GM18507 (cell line): Measurements from ENCODE around the gene SEL1L.

Source experiments
- DNase-seq: peaks from one replicate; pipeline ENCODE4 v3.0.0; 2011; ENCODE audit warnings: low read depth; ENCODE audit not compliant: insufficient read length; ENCODE audit errors: extremely low spot score
- FAIRE-seq: peaks from 2 replicates; lab custom pipeline; 2011; peaks lifted over from hg19 to GRCh38; lab: Jason Lieb, UNC

The SEL1L gene

DNA sequence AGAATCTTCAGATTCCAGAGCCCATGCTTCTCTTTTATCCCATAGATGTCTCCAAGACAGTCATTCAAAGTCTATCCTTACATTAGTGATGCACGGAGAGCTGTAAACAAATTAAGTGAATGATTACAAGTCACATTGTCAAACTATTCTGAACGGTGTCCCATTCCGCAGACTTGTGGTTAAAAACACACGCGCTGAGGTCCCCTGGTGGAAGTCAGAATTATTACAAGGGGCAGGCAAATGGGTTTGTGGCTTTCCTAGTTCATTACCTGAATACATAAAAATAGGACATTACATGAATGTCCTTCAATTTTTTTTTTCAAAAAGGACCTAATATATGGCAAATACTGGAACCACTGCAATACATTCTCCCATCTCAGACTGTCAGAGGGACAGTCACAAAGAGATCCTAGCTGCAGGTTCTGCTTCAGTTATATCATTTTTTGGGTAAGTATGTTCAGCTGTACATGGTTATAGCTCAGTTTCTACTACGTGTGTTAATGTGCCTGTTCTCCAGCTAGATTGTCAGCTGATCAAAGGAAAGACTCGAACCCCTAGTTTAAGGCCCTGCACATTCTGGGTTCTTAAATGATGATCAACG, 80.4 kb downstream of the SEL1L start:
- peak; percentile 94 for FAIRE-seq
- no peak for DNase-seq

DNA sequence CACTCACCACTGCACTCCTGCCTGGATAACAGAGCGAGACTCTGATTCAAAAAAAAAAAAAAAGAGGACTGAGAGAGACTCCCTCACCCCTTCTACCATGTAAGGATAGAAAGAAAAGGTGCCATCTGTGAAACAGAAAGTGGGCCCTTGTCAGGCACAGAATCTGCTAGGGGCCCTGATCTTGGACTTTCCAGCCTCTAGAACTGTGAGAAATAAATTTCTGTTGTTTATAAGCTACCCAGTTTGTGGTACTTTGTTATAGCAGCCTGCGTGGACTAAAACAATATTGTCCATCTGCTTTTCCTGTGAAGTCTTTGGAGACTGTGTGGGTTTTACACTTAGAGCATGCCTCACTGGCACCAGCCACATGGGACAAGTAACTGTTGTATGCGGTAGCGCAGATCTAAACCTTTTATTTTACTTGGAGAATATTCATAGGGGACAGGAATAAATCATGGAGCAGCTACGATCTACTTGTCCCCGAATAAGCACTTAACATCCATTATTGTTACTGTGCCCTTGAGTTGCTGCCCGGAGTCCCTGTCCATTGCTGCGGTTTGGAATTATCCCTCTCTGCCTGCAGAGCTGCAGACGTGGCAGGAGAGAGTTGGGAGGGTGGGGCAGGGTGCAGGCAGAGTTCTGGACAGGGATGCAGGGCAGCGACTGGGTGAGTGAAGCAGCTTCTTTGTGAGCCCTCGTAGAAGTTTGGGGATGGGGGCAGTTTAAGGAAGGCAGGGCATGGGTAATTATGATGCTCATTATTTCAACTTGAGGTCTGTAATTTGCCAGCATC, 81.1 kb downstream of the SEL1L start:
- DNase-seq (no peak), FAIRE-seq (no peak)

DNA sequence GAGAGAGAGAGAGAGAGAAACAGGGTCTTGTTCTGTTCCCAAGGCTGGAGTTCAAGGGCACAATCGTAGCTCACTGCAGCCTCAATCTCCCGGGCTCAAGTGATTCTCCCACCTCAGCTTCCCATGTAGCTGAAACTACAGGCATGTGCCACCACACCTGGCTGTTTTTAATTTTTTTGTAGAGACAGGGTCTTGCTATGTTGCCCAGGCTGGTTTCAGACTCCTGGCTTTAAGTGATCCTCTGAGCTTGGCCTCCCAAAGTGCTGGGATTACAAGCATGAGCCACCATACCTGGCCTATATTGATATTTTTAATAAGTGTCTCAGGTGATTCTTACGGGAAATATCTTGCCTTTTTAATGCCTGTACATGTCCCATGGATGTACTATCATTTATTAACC, 82.7 kb downstream of the SEL1L start:
- FAIRE-seq = no peak
- DNase-seq = no peak

DNA sequence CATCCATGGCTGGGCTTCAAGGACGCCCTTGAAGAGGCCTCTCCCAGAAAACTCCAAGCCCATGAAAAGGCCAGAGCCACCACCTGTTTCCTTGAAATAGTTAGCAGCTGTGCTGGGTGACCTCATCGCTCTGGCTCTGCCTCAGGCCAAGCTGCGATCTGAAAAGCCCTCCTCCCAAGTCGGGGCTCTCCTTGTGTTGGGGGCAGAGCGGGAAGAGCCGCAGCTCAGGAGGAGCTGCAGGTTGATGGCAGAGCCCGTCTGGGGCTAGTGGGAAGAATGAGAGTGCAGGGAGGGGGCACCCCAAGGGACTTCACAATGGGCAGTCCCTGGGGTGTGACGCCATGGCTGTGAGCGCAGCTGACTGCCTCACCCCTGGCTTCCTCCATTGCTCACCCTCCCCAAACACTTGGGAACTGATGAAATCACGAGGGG, 83.5 kb downstream of the SEL1L start:
- FAIRE-seq (no peak), DNase-seq (no peak)

DNA sequence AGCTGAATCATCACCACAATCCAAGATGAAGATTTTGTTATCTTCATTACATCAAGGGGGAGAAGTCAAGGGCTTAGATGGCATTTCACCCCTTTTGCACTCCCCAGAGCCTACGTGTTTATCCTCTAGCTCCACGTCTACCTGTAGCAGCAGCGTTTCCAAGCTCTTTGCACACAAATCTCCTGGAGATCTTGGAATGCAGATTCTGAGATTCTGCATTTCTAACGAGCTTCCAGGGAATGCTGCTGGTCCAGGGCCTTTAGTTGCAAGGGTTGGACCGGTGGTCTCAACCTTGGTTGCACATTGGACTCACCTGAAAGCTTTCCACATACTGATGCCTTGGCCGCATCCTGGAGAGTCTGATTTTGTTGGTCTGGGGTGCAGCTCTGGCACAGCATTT, 84.1 kb downstream of the SEL1L start:
- DNase-seq = no peak
- no peak for FAIRE-seq

DNA sequence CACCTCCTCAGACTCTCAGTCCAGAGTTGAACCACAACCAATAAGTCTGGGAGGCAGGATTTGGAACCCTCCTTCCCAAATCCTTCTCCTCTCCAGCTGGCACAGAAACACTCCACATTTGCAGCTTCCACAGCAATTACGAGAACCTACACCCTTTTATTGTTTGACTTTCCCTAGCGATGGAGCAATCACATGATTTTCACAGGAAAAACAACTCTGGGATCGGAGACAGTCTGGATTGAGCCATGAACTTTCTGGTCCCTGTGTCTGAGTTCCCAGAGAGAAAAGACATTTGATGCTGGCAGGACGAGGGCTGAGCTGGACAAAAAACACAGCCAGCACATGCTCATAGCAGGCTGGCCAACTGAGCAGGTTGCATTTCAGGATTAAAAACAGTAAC, 84.5 kb downstream of the SEL1L start:
- FAIRE-seq (no peak), DNase-seq (no peak)

DNA sequence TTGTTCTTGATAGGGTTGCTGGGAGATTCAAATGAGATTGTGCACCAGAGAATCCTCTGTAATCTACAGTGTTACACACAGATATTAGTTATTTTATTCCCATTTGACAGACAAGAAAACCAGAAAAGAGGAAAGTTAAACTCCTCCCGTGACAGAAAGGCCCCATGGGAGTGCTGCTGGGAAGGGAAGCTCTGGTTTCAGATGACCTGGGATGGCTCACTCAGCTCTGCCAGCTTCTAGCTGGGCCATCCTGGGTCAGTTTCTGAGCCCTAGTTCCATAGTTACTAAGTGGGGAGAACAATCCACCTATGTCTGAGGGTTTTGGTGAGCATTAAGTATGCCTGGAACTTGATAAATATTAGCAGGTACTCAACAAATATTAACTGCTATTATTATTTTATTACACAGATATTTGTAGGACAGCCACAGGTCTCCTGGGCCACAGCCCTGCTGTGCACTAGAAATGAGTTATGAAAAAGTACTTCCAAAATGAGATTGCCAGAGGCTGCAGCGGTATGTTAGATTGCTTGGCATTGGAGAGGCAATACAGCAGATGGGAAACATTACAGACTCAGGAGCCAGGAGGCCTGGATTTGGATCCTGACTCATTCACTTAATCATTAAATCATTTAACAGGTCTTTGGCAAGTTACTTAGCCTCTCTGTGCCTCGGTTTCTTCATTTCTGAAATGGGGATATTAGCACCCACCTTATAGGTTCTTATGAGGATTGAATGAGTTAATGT, 86.5 kb downstream of the SEL1L start:
- no peak for DNase-seq
- no peak for FAIRE-seq

DNA sequence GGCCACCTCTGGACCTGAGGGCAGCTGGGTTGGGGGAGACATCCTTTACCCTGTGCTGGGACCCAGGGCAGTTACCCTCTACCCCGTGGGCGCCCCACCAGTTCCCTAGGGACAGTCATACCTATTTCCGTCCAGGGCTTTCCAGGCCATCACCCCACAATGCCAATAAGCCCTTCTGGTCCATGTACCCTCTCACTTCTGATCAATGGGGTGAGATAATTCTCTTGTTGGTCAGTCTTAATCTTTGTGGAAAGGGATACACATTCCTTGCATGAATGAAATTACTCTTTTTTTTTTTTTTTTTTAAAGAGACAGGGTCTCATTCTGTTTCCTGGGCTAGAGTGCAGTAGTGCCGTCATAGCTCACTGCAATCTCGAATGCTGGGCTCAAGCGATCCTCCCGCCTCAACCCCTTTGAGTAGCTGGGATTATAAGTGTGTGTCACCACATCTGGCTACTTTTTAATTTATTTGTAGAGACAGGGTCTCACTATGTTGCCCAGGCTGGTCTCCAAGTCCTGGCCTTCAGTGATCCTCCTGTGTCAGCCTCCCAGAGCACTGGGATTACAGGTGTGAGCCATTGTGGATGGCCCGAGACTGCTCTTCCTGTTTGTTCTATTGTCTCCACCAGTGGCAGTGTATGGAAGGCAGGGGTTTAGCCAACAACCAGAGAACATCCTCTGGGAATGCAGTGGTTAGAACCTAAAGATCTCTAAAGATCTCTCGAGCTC, 87.2 kb downstream of the SEL1L start:
- DNase-seq = no peak
- no peak for FAIRE-seq

DNA sequence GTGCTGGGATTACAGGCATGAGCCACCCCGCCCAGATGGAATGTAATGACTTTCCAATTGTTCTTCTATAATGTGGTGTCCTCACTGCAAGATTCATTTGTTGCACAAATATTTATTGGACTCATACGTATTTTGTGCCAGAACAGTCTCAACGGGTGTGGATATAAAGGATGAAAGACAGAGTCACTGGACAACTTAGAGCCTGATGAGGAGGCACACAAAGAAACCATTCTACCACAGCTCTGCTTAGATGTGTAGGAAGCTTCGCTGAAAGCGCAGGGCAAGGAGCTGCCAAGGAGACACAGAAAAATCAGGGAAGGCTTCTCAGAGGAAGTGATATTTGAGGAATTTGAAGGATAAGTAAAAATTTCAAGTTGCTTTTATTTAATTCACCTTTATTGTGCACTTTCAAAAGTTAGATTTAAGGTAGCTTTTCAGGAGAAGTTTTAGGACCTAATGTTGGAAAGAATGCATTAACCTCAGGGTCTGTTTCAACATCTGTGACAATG, 92.0 kb downstream of the SEL1L start:
- FAIRE-seq (no peak), DNase-seq (no peak)

DNA sequence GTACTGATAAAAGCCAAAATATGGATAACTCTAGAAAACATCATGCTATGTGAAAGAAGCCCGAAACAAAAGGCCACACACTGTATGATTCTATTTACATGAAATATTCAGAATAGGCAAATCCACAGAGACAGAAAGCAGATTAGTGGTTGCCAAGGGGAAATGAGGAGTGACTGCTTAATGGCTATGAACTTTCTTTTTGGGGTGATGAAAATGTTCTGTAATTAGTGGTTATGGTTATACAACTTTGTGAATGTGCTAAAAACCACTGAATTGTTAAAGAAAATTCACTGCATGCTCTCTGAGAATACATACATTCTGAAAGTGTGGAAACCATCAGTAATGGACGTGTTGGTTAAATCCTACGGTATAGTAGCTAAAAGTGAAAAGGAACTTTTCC, 93.6 kb downstream of the SEL1L start:
- no peak for FAIRE-seq
- no peak for DNase-seq

DNA sequence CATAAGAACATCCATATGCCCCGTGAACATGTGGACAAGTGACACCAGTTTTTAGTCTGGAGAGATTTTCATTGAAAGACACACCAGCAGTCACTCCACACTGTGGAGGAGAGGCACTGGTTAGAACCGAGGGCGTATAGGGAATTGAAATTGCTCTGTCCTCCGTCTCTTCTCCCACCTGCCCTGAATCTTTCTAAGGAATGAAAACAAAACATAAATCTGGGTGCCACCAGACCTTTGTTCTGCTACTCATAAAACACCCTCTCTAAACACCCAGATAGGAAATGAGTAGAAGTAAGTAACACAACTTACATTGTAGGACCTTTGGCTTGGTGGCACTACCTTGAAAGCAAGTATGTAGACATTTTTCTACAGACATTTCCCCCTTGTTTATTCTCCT, 96.4 kb downstream of the SEL1L start:
- FAIRE-seq (no peak), DNase-seq (no peak)

DNA sequence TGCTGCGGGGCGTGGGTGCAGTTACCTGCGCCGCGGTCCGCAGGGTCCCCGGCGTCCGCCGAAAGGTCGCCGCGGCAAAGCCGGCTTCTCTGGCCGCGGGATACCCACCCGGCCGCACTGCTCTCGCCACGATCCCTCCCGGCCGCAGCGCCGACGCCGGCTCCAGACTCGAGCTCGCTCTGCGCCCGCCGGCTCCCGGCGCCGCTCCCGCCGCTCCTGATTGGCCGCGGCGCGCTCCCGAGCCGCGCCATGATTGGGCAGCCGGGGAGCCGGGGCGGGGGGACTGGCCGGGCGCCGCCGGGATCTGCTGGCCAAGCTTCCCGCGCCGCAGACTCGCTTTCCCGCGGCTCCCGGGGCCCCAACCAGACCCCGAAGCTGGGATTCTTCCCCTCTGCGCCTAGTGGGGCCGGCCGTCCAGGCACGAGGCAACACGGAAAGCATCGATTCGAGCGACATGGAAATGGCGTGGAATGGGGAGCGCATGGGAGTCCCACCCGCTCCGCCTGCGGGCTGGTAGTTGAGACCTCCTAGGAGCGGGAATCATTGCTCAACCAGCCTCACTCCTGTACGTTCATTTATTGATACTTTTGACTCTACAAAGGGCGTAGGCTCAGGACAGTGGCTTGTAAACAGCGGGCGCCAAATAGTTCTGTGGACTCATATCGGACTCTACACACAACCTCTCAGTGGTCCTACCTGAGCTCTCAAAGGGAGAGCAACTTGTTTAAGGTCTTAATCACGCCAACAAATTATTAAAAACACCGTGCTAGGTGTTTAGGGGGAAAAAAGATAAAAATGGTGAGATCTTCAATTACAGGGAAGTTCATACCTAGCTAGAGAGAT, 97.1 kb downstream of the SEL1L start:
- peak; percentile 35 for DNase-seq
- no peak for FAIRE-seq

DNA sequence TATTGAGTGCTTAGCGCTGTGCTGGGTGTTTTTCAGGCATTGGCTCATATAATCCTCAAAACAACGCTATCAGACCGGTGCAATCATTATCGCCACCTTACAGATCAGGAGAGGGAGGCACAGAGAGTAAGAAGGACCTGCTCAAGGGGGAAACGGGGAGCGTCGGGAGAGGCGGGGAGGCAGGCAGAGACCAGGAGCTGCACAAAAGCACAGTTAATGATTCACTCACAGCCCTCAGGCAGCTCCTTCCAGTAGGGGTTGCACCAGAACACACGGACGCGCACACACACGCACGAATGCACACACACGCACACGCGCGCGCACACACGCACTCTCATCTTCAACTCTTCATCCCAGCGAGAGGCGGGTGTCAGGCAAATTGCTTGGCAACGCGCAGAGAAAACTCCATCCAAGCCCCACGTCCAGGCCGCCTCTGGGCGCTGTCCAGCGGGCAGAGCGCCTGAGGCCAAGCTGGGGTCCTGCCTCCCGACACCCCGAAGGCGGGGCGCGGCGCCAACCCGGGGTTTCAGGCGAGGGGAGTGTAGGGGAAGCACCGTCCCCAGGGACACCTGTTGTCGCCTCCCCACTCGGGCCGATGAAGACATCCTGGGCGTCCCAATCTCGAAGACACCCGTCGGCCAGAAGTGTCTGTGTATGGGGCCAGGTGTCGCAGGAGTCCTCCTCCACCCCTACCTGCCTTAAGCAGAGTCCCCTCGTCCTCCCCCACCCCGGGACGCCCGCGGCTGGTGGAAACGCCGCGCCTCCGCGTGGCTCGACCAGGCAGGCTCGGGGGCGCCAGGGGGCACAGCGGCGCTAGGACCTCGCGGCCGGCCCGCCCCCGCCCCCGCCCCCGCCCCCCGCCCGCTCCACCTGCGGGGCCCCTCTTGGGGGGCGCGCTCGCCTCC, 98.0 kb downstream of the SEL1L start:
- DNase-seq (no peak), FAIRE-seq (no peak)

DNA sequence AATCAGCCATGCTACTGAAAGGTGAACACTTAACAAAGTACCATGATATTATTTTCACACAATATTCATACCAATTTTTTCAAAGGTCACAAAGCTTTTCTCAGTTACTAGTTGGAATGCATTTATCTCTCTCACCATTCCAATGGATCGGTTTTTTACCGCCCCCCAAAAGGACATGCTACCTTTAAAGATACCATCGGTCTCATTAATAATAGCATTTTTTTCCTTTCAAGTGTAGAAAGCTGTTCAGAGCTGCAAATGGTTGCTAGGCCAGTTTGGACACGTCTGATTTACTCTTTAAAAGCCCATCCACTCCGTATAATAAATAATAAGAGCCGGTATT, 98.6 kb downstream of the SEL1L start:
- no peak for FAIRE-seq
- DNase-seq = no peak

DNA sequence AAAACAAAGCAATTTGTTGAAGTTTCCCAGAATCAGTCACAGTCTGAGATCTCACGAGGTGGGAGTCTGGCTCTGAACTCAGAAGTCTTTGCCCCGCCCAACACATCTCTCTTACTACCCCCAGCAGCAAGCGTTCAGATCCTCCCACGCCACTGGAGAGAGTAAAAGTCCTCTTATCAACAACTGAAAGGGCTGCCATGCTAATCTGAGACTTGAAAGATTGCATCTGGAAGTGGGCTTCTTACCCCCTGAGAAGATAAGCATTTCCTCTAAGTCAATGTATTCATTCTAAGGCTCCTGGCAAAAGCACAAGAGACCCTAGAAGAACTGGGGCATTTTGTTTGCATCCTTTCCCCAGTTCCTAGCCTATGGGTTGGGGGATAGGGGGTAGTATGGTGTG, 99.4 kb downstream of the SEL1L start:
- no peak for DNase-seq
- no peak for FAIRE-seq

DNA sequence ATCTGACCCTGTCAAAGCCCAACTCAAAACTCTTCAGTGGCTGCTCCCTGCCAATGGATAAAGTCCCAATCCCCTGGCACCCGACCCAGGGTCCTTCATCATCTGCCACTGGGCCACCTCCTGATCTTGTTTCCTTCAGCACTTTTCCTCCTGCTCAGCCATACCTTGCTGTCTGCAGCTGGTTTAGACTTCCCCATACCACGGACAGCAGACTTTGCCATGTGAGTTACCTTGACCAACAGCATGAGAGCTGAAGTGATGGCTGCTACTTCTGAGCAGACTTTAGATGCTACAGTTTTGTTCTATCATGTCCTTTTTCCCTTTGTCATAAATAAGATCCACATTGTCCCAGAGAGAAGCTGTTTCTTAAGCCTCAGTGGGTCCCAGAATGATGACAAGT, 100.3 kb downstream of the SEL1L start:
- FAIRE-seq (no peak), DNase-seq (no peak)

DNA sequence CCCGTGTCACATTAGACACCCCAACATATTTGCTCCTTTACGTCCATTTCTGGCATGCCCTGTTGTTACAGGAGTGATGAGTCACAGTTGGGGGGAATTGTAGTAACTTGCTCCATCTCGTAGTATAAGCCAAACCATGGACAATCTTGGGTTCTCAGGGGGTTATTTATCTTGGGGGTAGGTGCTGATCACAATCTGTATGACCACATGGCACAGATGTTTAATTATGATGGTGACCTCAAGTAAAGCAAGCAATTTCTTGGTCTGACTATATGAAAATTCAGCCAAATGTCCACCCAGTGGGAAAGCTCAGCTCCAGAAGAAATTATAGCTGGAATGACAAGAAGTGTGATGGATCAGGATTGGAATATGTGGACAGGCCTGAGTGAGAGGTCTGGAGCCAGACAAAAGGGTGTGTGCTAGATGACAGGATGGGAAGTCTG, 101.4 kb downstream of the SEL1L start:
- no peak for FAIRE-seq
- DNase-seq = no peak

DNA sequence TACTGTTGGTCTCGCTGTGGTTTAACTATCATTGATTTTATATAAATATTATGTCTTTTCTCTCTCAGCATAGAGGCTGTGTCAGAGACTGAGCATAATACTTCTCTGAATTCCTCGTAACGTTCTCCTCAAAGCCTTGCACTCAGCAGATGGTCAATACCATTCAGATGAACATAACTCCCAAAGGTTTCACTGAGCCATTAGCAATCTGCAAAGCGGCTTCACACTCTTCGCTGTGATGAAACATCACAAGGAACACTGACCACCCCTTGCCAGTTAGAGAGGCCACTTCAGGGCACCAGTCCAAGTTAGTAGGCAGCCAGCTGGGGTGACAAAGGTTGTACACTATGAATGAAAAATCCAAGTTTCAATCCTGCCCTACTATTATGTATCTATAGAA, 103.4 kb downstream of the SEL1L start:
- DNase-seq = no peak
- FAIRE-seq = no peak
